GM11168 (cell line): ENCODE results near the gene PRR7.

Experiments
- in situ Hi-C: fragments of 300-500 bp; cut with MboI; formaldehyde crosslinking; loops from one replicate; pipeline ENCODE4 v1.12.0; 2022; ENCODE audit warnings: low sequenced_read_pairs; ENCODE audit not compliant: unreplicated experiment

The PRR7 gene

DNA sequence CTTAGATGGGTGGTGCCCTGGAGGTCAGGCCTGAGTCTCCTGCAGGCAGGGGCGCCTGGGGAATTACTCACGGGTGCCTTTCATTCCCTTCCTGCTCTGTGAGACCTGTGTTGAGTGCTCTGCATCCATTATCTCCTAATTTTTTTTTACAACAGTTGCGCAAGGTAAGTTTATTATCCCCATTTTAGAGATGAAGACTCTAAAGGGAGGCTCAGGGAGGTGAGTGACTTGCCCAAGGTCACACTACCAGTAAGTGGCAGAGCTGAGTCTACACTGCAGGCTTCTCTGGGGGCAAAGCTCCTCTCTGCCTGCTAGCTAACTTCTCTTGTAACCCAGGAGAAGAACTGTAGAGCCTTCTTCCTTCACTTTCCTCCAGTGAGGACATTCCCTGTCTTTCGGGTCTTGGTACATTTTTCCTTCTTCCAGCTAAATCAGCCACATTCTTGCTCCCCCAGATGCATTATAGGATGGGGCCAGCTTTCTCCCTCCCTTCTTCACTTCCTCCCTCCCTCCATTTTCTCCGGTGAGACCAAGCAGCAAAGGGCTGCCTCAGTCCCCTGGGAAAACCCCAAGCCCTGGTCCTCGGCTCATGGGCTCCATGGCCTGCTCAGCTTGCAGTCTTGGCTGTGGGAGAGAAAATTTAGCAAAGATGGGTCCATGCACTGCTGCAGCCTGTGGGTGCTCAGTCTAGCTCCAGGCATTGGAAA is 1.8 kb downstream of the PRR7 start:
- in situ Hi-C loops: loop anchor here (5.0 kb wide), 1 partner anchor 41 kb away; the partner anchor contains the start of gene F12

DNA sequence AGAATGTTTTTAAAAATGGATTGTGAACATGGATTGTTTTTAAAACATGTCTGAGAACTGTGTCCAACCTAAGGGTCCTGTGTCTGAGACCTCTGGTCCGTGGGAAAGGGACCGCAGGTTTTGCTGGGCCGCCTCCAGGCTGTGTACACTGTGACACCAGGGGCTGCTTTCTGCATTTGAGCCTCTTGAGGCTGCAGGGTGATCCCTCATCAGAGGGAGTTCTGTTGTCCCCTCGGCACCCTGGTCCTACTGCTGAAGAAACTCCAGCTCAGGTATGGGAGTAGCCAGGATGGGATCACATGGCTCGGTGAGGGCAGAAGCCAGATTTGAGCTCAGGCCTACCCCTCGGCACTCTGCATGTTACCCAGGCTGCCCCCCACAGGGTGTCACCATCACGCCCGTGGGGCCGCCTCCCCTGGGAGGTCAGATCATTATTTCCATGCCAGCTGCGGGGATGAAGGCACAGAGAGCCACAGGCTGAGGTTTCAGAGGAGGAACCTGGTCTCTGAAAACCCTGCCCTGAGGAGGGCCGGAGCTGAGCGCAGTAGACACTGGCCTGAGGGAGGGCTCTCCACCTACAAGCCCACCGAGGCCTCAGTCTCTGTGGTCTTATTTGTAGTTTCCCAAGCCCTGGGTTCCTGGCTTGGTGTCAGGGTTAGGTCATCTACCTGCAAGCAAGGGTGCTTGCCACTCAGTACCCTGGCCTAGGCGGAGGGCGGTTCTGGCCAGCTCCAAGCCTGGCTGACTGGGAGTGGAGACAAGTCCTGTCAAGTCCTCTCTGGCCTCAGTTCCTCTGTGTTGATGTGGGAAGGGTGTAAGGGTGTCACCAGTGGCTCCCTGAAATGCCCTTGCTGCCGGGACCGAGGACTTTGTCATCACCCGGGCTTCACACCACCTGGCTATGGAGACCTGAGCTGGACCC is 2.8 kb downstream of the PRR7 start:
- in situ Hi-C loops: loop anchor here (5.0 kb wide), 1 partner anchor 42 kb away; the partner anchor contains the start of gene F12

DNA sequence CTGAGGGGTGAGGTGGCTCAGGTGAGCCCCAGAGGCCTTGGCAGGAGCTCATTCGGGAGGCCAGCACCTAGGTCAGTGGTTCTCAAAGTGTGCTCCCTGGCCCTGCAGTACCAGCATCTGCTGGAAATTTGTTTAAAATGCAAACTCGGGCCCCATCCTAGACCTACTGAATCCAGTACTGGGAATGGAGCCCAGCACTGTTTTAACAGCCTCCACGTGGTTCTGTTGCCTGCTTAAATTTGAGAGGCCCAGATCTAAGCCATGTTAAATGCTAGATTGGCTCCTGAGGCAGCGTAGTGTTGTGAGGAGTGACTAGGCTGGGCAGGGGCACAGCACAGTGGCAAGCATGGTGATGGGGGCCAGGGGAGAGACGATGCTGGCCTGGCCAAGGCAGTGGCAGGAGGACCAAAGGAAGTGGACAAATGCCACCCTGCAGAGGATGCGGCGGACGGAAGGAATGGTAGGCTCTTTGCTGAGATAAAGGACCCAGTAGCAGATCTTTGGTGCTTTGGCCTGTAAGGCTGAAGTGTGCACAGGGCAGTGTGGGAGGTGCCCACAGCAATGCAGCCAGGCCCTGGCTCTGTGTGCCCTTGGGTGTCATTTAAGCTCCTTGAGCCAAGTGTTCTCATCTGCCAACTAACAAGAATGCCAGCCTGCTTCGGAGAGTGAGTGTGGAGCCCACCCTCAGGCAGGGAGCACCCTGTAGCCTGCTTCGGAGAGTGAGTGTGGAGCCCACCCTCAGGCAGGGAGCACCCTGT is 4.2 kb downstream of the PRR7 start:
- in situ Hi-C loops: no loop called here

DNA sequence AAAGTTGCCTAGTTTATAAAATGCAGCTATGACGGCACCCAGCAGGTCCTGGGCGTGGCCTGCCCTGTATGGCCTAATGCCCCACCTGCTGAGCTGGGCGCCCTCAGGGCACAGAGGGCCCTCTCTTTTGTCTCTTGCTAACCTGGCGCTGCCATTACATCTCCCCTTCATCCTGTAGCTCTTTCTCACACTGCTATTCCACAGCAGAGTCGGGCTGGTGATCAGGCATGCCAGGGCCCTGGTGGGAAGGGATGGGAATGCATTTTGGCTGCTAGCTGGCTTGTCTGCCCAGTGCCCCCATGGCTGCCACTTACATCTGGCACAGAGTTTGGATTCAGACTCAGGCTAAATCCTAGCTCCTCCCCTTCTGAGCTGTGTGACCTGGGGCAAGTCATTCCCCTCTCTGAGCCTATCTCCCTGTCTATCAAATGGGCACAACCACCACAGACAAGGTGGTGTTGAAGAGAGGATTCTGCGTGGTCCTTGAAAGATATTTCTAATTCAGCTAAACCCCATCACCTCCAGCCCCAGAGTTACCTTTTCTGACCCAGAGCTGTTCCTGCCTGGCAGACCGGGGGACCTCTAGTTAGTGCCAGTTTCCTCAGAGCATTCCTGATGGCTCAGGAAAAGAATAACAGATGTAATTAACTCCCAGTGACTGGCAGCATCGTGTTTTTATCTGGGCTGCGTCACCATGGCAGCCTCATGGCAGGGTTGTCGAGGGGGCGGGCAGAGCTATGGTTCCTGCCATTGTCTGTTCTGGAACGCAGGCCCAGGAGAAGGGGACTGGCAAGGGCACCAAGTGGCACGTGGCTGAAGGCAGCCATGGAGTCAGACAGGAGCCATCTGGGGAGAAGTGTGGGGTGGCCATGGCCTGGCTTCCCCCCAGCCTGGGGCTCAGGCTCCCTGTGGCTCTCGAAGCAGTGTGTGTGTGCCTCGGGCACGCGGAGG is 6.3 kb downstream of the PRR7 start:
- in situ Hi-C loops: no loop called here

DNA sequence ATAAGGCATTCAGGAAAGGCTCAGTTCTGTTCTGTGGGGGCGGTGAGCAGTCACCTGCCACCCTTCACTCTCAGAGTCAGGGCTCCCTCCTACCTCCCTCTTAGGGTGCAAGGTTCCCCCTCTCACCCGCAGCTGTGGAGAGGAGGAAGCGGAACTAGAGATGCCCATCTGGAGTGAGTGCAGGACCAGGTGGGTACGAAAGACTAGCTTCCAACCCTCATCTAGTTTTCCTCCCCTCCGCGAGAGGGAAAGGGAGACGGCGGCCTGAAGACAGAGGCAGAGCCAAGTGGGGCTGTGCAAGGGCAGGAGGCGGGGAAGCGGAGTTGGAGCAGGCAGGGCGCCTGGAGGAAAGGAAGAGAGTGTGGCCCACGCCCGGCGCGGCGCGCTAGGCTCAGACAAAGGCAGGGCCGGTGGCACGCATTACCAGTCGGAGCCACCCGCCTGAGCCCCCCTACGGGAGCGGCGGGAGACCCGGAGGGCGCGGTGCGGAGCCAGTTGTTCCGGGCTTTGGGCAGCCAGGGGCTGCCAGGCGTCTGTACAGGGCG is 7.3 kb downstream of the PRR7 start:
- in situ Hi-C loops: no loop called here

DNA sequence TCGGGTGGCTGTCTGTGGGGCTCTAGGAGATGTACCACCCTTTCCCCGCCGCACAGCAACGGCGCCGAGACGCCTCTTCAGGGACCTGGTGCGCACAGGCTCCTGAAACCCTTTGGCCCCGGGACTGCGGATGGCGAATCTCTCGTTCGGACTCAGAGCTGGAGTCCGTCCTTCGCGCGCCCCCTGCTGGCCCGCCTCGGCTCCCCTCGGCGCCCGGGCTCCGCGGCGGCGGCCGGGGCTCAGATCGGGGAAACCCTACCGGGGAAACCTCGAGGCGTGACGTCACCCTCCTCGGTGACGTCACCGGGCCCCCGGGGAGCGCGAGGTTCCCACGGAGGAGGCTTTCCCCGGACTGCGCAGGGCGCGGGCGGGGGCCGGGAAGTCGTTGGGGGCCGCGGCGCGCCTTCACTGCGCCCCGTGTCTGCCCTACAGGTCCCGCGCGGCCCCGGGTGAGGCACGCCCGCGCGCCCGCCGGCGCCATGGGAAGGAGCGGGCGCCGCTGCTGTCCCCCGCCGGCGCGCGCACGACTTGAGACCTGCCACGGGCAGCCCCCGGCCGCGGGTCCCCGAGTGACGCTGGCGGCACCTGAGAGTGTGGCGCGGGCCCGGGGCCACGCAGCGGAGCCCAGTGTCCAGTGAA is 7.9 kb downstream of the PRR7 start:
- in situ Hi-C loops: no loop called here

DNA sequence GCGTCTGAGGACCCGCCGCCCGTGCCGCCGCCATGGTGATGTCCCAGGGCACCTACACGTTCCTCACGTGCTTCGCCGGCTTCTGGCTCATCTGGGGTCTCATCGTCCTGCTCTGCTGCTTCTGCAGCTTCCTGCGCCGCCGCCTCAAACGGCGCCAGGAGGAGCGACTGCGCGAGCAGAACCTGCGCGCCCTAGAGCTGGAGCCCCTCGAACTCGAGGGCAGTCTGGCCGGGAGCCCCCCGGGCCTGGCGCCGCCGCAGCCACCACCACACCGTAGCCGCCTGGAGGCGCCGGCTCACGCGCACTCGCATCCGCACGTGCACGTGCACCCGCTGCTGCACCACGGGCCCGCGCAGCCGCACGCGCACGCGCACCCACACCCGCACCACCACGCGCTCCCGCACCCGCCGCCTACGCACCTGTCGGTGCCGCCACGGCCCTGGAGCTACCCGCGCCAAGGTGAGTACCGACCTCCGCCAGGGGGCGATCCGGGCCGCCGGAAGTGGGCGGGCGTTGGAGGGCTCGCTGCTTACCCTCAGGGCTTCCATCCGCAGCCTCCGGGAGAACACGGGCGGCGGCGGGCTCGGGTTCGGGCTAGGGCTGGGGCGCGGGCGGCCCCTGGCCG is 8.5 kb downstream of the PRR7 start:
- in situ Hi-C loops: no loop called here

DNA sequence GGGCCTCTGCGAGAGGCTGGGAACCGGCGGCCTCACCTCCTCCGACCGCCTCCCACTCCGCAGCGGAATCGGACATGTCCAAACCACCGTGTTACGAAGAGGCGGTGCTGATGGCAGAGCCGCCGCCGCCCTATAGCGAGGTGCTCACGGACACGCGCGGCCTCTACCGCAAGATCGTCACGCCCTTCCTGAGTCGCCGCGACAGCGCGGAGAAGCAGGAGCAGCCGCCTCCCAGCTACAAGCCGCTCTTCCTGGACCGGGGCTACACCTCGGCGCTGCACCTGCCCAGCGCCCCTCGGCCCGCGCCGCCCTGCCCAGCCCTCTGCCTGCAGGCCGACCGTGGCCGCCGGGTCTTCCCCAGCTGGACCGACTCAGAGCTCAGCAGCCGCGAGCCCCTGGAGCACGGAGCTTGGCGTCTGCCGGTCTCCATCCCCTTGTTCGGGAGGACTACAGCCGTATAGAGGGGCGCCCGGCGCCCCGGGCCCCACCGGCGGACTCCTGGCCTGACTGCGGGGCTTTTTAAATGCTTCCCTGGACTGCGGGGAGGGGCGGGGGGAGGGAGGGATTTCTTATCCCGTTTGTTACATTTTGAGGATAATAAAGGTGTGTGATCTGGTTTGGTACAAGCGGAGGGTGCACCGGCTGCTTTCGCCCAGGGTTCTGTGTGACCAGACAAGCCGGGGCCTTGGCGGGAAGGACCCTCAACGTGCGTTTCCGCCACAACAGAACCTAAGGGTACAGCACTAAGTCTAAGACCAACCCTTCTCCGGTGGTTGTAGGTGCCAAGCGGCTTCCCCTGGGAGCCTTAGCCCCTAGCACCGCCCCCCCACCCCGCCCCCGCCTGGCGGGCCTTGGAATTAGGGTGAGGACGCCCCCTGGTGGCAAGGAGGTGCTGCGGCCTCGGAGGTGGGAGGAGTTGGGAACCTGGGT is 9.3 kb downstream of the PRR7 start:
- in situ Hi-C loops: no loop called here

DNA sequence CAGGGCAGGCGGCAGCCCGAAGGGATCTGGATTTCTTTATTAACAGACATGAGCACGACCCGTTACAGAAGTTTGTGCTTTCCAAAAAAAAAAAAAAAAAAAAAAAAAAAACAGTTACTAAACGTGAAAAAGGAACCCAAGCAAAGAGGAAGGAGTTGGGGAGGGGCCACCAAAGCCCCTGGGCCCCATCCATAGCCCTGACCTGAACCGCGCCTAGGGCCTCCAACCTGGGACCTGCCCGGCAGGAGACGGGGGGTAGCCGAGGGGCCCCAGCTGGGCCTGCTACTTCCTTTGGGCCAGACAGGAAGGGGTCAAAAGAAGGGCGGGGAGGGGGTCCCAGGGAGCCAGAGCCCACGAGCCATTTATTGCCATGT is 10.0 kb downstream of the PRR7 start:
- in situ Hi-C loops: no loop called here

DNA sequence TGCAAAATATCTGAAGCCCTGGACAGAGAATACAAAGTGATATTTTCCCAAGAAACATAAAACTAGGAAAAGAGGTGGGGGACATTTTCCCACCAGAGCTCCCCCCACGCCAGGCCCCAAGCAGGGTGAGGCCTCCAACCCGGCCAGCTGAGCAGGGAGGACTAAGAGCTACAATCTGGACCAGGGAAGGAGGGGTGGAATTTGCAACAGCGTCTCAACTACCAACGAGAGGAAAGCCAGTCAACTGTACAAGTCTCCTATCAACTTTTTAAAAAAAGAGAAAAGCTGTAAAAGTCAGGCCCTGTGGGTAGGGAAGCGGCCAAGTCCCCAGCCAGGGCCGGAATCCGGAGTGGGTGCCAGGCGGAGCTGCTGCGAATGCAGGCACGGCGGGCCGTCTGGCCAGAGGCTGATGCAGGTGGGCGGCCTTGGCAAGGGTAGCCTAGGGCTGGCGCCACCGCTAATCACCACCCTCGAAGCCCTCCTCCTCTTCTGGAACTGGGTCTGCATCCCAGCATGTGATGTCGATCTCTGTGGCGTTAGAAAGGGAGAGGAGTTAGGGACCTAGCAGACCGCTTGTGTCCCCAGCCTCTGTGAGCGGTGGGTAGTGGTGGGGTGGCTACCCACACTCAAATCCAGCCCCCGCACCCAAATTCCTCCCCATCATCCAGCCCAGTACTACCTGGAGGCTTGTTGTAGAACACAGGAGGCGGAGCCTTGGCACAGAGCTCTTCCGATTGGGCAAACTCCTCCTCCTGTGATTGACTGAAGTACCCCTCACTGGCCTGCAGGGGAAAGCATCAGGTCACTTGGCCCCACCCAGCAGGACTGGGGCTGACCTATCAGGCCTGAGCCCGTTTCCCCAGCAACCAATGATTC is 10.6 kb downstream of the PRR7 start:
- in situ Hi-C loops: no loop called here

DNA sequence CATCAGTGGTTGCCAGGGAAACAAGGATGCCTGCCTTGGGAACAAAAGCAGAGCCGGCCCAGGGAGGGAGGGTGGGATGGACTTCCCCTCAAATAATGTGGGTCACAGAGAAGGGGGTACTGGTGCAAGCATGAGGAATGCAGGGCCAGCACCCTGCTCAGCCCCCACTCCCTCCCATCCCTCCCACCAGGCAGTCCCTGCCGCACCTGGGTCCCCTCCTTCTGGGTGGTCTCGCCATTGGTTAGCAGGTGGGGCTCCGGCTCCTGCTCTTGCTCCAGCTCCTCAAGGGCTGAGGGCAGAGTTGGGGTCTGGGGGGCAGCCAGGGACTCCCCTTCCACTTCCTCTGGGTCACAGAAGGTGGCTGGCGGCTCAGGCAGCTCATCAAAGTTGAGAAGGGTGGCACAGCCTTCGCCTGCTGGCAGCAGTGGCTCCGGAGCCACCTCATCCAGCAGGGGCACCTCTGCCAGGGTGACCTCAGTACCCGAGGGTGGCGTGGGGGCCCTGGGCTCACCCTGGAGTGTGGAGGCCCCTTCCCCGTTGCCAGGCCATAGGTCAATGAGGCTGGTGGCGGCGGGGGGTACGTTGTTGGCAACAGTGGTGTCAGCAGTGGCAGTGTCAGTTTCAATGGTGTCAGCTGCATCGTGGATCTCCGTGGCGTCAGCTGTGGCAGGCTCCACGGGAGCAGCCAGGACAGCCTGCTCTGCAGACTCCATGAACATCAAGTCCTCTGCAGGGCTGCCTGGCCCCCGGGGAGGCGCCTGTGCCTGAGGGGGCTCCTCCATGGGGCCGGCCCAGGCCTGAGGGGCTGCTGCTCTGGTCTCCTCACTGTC is 11.5 kb downstream of the PRR7 start:
- in situ Hi-C loops: no loop called here

DNA sequence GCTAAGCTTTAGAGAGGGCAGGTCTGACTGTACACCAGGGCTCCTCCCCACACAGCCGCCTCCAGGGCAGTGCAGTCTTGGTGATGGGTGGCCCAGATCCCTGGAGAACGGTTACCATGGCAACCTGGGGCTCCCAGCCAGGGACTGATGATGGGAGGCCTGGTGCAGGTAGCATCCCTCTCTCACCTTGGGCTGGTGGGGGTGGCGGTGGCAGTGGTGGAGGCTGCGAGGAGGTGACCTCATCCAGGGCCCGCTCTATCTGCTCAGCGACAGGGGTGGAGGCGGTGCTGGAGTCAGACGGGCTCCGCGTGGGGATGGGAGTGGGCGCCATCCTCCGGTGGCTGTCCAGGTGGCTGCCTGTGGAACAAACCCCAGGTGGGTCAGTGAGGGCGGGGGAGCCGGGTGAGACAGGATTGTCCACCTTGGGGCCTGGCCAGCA is 12.3 kb downstream of the PRR7 start:
- in situ Hi-C loops: no loop called here

DNA sequence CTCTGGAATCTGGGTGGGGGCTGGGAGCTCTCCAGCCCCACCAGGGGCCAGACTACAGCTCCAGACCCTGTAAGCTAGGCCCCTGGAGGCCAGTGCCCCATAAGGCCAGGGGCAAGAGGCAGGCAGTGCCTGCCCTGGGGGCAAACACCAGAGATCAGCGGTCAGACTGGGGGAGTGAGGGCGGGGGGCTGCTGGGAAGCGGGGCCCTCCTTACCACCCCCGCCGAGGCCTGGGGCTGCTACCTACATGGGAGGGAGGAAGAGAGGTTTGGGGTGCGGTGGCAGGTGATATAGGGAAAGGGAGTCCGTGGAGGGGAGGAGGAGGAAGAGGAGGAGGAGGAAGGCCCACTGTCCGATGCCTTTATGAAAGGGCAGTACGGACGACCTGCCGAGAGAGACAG is 12.7 kb downstream of the PRR7 start:
- in situ Hi-C loops: no loop called here

DNA sequence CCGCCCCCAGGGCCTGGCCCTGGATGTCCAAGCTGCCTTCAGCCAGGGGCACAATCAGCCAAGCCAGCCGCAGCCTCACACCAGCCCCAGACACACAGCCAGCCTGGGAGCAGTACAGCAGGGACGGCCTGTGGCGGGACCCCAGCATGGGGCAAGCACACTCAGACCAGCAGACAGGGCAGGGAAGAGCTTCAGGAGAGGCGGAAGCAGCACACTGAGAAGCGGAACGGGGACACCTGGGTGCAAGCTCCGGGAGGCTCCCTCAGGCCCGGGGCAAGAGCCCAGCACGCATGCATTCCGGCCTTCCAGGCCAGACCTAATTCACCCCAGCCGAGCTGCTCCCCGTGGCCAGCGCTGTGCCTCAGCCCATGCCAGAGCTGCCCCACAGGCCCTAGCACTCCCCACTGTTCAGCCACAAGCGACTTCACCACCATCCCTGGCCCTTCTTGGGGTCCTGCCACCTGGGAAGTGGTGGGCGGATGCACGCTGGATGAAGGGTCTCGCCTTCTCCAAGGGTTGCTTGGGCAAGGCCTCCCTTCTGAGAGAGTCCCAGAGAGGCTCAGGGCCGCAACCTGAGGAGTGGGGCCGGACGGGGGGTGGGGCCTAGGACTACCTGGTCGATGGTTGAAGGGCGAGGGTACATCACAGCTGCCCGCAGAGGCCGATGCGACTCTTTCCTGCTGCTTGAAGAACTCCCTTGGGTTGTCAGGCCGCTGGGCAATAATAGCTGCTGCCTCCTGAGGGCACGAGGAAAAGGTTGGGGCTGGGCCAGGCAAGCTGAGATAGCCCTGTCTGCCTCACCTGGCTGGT is 13.4 kb downstream of the PRR7 start:
- in situ Hi-C loops: no loop called here
